Upper lobe of right lung (tissue), 1 donor: Measurements from ENCODE around the gene RPUSD3. TPM values are rescaled to one million over a fixed set of nuclear protein-coding genes. Genes with fewer than 3 reads are reported as not detected.

Experiments used
- ATAC-seq: fragments of 200-7000 bp; cut with Tn5 transposase; one replicate; pipeline ENCODE4 v1.9.1; 2020; ENCODE audit warnings: mild to moderate bottlenecking, moderate library complexity
- DNase-seq: peaks from one replicate; pipeline ENCODE4 v3.0.0-alpha.2; 2020
- H3K27ac ChIP-seq: fragments of 200-600 bp; one replicate; pipeline ENCODE4 v1.8.0; 2022
- H3K27me3 ChIP-seq: fragments of 200-600 bp; one replicate; pipeline ENCODE4 v1.8.0; 2022; ENCODE audit warnings: mild to moderate bottlenecking
- H3K36me3 ChIP-seq: fragments of 200-600 bp; one replicate; pipeline ENCODE4 v1.8.0; 2022
- H3K4me1 ChIP-seq: fragments of 200-600 bp; one replicate; pipeline ENCODE4 v1.8.0; 2022
- H3K4me3 ChIP-seq: fragments of 200-600 bp; one replicate; pipeline ENCODE4 v1.8.0; 2022; ENCODE audit warnings: mild to moderate bottlenecking
- H3K9me3 ChIP-seq: fragments of 200-600 bp; one replicate; pipeline ENCODE4 v1.8.0; 2022
- CTCF ChIP-seq: fragments of 200-600 bp; IDR thresholded peaks from one replicate; pipeline ENCODE4 v1.8.0; 2022; ENCODE audit warnings: antibody characterized with exemption
- intact Hi-C: fragments of 100-400 bp; cut with DNase I; formaldehyde crosslinking; loops from one replicate; pipeline ENCODE4 v1.11.0; 2022
- total RNA-seq: library from RNA; stranded (reverse); fragmentation: NEBNext Ultra II Directional; extraction: Animal tissue kit (Norgen Biotek cat#: 25700); gene quantifications from one replicate; pipeline ENCODE4 v1.2.1, GENCODE V29; 2021
- donor health status: DM: no; HTN: yes; CAD: no; lungs with severe emphysema.

Gene RPUSD3
- total RNA-seq, 1 donor from 2014 or later = 27.7 TPM

- Histone ChIP-seq H3K9me3 (no peaks in the 10 kb centered on the region), H3K36me3 (peaks cover 93% of the 10 kb centered on the region), H3K27ac (no peak overlapping the region), H3K27me3 (no peaks in the 10 kb centered on the region), H3K4me1 (no peaks in the 10 kb centered on the region), H3K4me3 (no peak overlapping the region)
- TF ChIP-seq CTCF = peak; percentile 5
- ATAC-seq (no peak), DNase-seq (no peak)
- intact Hi-C loops = no loop called here
Measured at GRCh38 chr3:9800529-9800928, 43.3 kb downstream of the RPUSD3 start.

- Histone ChIP-seq H3K4me1 (peaks cover 19% of the 10 kb centered on the region), H3K36me3 (peaks cover 62% of the 10 kb centered on the region), H3K27ac (no peak overlapping the region), H3K9me3 (no peaks in the 10 kb centered on the region), H3K4me3 (no peak overlapping the region), H3K27me3 (no peaks in the 10 kb centered on the region)
- intact Hi-C loops = no loop called here
- TF ChIP-seq CTCF = no peak
- DNase-seq = no peak
- ATAC-seq = no peak
Measured at GRCh38 chr3:9797196-9797945, 46.4 kb downstream of the RPUSD3 start.

- TF ChIP-seq CTCF = no peak
- H3K4me3 ChIP-seq = no peak overlapping the region
- intact Hi-C loops = no loop called here
- DNase-seq (no peak), ATAC-seq (no peak)
- H3K9me3 ChIP-seq = no peaks in the 10 kb centered on the region
- no peak overlapping the region for H3K27ac ChIP-seq
- H3K36me3 ChIP-seq = peaks cover 49% of the 10 kb centered on the region
- peaks cover 33% of the 10 kb centered on the region for H3K4me1 ChIP-seq
- no peaks in the 10 kb centered on the region for H3K27me3 ChIP-seq
Measured at GRCh38 chr3:9795207-9795606, 48.6 kb downstream of the RPUSD3 start.

- Histone ChIP-seq H3K9me3 (no peaks in the 10 kb centered on the region), H3K4me3 (no peak overlapping the region), H3K36me3 (peaks cover 49% of the 10 kb centered on the region), H3K4me1 (peaks cover 33% of the 10 kb centered on the region), H3K27ac (no peak overlapping the region), H3K27me3 (no peaks in the 10 kb centered on the region)
- DNase-seq (no peak), ATAC-seq (no peak)
- intact Hi-C loops = no loop called here
- no peak for TF ChIP-seq CTCF
Measured at GRCh38 chr3:9794400-9794799, 49.4 kb downstream of the RPUSD3 start.

GRCh38 chr3:9793161-9793781 lies 50.5 kb downstream of the RPUSD3 start:
- Histone ChIP-seq H3K4me1 (peaks cover 33% of the 10 kb centered on the region), H3K36me3 (peaks cover 49% of the 10 kb centered on the region), H3K27ac (peak overlapping the region; percentile 99), H3K27me3 (no peaks in the 10 kb centered on the region), H3K4me3 (peak overlapping the region; percentile 100), H3K9me3 (no peaks in the 10 kb centered on the region)
- ATAC-seq (peak; percentile 57), DNase-seq (peak; percentile 73)
- no peak for TF ChIP-seq CTCF
- intact Hi-C loops = no loop called here
